GM12878 (cell line): ENCODE results near the gene FCAMR. TPM values are rescaled to one million over a fixed set of nuclear protein-coding genes. Genes with fewer than 3 reads are reported as not detected.

Source experiments
- ATAC-seq: fragments of 200-7000 bp; cut with Tn5 transposase; 3 replicates; pipeline ENCODE4 v1.9.1; 2020; ENCODE audit warnings: mild to moderate bottlenecking, moderate library complexity
- BruUV-seq: library from RNA; stranded (reverse); fragments of 400-500 nt; replicated peaks from 2 replicates; lab custom pipeline; 2021; lab: Mats Ljungman, UMichigan
- CTCF ChIA-PET: fragments of 300-600 bp; sonication (Branson Sonifier 250); formaldehyde crosslinking; extraction: SDS; loops from one replicate; lab custom pipeline; 2021; ENCODE audit warnings: inconsistent platforms; lab: Yijun Ruan, JAX
- POLR2A ChIA-PET: fragments of 350-600 bp; formaldehyde crosslinking; extraction: SDS; loops from one replicate; lab custom pipeline; 2021; ENCODE audit warnings: inconsistent platforms; lab: Charles Lee
- RAD21 ChIA-PET: fragments of 300-600 bp; sonication (Branson Sonifier 250); formaldehyde crosslinking; loops from one replicate; lab custom pipeline; 2023; ENCODE audit warnings: antibody characterized with exemption; ENCODE audit not compliant: unreplicated experiment; lab: Charles Lee
- SMC1A ChIA-PET: fragments of 300-600 bp; sonication (Branson Sonifier 250); formaldehyde crosslinking; loops from one replicate; lab custom pipeline; 2023; ENCODE audit not compliant: unreplicated experiment, uncharacterized antibody; lab: Charles Lee
- DNase-seq: peaks from one replicate; pipeline ENCODE4 v3.0.0-alpha.2; 2011; ENCODE audit warnings: low read depth, low spot score
- FAIRE-seq: peaks from 3 replicates; lab custom pipeline; 2011; peaks lifted over from hg19 to GRCh38; lab: Jason Lieb, UNC
- H2AFZ ChIP-seq: 2 replicates; pipeline ENCODE4 v1.6.0; 2011; ENCODE audit warnings: low read depth, low read length, control low read depth; ENCODE audit not compliant: control insufficient read depth
- H3K27ac ChIP-seq: 2 replicates; pipeline ENCODE4 v1.5.1; 2011; ENCODE audit warnings: control low read depth; ENCODE audit not compliant: control insufficient read depth, insufficient read depth
- H3K27me3 ChIP-seq, 2 experiments: replicated peaks in 1 of 2; 2 replicates each; pipeline versions ENCODE4 v1.6.0 to v1.6.1; 2011; ENCODE audit warnings: low read length in 1 of 2; ENCODE audit not compliant: control insufficient read depth in 2 of 2, insufficient read depth in 2 of 2
- H3K36me3 ChIP-seq, 2 experiments: 2 replicates each; pipeline ENCODE4 v1.5.1; 2011; ENCODE audit warnings: low read length in 1 of 2; ENCODE audit not compliant: control insufficient read depth in 2 of 2, insufficient read depth in 2 of 2
- H3K4me1 ChIP-seq: 2 replicates; pipeline ENCODE4 v1.6.1; 2011; ENCODE audit warnings: mild to moderate bottlenecking, low read length, moderate library complexity, mixed read lengths; ENCODE audit not compliant: control insufficient read depth, insufficient read depth
- H3K4me2 ChIP-seq: 2 replicates; pipeline ENCODE4 v1.6.0; 2011; ENCODE audit warnings: control low read depth; ENCODE audit not compliant: control insufficient read depth, insufficient read depth
- H3K4me3 ChIP-seq: fragments of 200-600 bp; sonication (generic); 2 replicates; pipeline ENCODE4 v1.5.1; 2016
- H3K79me2 ChIP-seq: 2 replicates; pipeline ENCODE4 v1.6.0; 2011; ENCODE audit warnings: low read length; ENCODE audit not compliant: control insufficient read depth, insufficient read depth
- H3K9ac ChIP-seq: 2 replicates; pipeline ENCODE4 v1.8.0; 2011; ENCODE audit warnings: low read length, control low read depth, mixed read lengths; ENCODE audit not compliant: control insufficient read depth, insufficient read depth
- H3K9me3 ChIP-seq: replicated peaks from 3 replicates; pipeline ENCODE4 v1.5.1; 2011; ENCODE audit warnings: mild to moderate bottlenecking, low read length; ENCODE audit not compliant: control insufficient read depth, insufficient read depth
- H4K20me1 ChIP-seq: 2 replicates; pipeline ENCODE4 v1.6.0; 2011; ENCODE audit not compliant: control insufficient read depth, insufficient read depth
- ASH2L ChIP-seq: fragments of 300-600, 200-600 bp; sonication (generic); IDR thresholded peaks from 2 replicates; pipeline ENCODE4 v1.6.1; 2017; ENCODE audit warnings: low read depth, mild to moderate bottlenecking, borderline replicate concordance
- ATF3 ChIP-seq: IDR thresholded peaks from 2 replicates; pipeline ENCODE4 v1.6.1; 2011; ENCODE audit warnings: low read depth, mild to moderate bottlenecking, low read length, moderate library complexity, borderline replicate concordance; ENCODE audit errors: extremely low read depth
- FOXK2 ChIP-seq: fragments of 450-650 bp; IDR thresholded peaks from 2 replicates; pipeline ENCODE4 v1.6.1; 2017; ENCODE audit warnings: mild to moderate bottlenecking, moderate library complexity
- IRF3 ChIP-seq: fragments of 450-650 bp; IDR thresholded peaks from 2 replicates; pipeline ENCODE4 v1.6.1; 2014; ENCODE audit warnings: mild to moderate bottlenecking
- RELB ChIP-seq: fragments of 450-650 bp; IDR thresholded peaks from 2 replicates; pipeline ENCODE4 v1.6.1; 2017; ENCODE audit warnings: low read depth, mild to moderate bottlenecking, moderate library complexity
- SKIL ChIP-seq: fragments of 450-650 bp; IDR thresholded peaks from 2 replicates; pipeline ENCODE4 v1.6.1; 2017; ENCODE audit warnings: mild to moderate bottlenecking, low read depth, inconsistent platforms; ENCODE audit not compliant: poor library complexity, severe bottlenecking
- SP1 ChIP-seq: IDR thresholded peaks from one replicate; pipeline ENCODE4 v1.6.1; 2011; ENCODE audit warnings: low read depth, low read length
- ZZZ3 ChIP-seq: IDR thresholded peaks from 2 replicates; pipeline ENCODE4 v1.6.1; 2011; ENCODE audit warnings: low read depth; ENCODE audit not compliant: control insufficient read depth, insufficient read length
- WGBS: methylation state at CpG from one replicate; pipeline ENCODE4 v1.1.6; 2016; ENCODE audit warnings: low lambda C conversion rate; ENCODE audit not compliant: insufficient replicate concordance, insufficient coverage; ENCODE audit errors: missing lambda C conversion rate; 5-methylcytosine and 5-hydroxymethylcytosine counted together
- in situ Hi-C: fragments of 300-500 bp; cut with MboI; formaldehyde crosslinking; loops from 9 replicates; pipeline ENCODE4 v1.14.3; 2018; ENCODE audit warnings: mixed read lengths
- intact Hi-C: fragments of 100-400 bp; cut with micrococcal nuclease; formaldehyde crosslinking; loops from one replicate; pipeline ENCODE4 v1.14.2; 2022; ENCODE audit not compliant: unreplicated experiment
- polyA plus RNA-seq, 11 experiments: library from polyadenylated mRNA; depleted of rRNA in 4 of 11; unstranded in 6 of 11; stranded (reverse) in 5 of 11; fragments of >200 nt; fragmentation: Nextera tagmentation in 4 of 11; fragmentation: Illumina TruSeq in 1 of 11; extraction: Ambion mirVana in 4 of 11; extraction: Trizol in 1 of 11; gene quantifications; 1 replicate in 1 of 11; 2 replicates in 10 of 11; pipeline versions ENCODE4 v1.2.1 to v1.2.3, GENCODE V29; 2011 to 2016; ENCODE audit warnings: inconsistent platforms in 2 of 11, missing spikeins in 2 of 11, low read depth in 1 of 11
- total RNA-seq, 4 experiments: library from RNA; depleted of rRNA in 3 of 4; stranded (reverse); fragments of >200 nt in 3 of 4; fragmentation: Illumina TruSeq in 1 of 4; extraction: Trizol in 1 of 4; gene quantifications; 2 replicates each; pipeline versions ENCODE4 v1.2.1 to v1.2.3, GENCODE V29; 2013 to 2021

Gene FCAMR
- total and polyA plus RNA-seq, 10 of the 15 experiments (the other 5 are each of a cell fraction or from before 2014, with no cell fraction given) = 0.04 to 0.15 (median 0.06) TPM; not detected in 3

- H3K36me3 ChIP-seq = no peaks in the 10 kb centered on the region
- DNase-seq = no peak
- no peaks in the 10 kb centered on the region for H3K79me2 ChIP-seq
- ChIA-PET RAD21 (no interaction called here), SMC1A (interaction anchor here (0.6 kb wide), 1 partner anchor 24 kb away, joined by 3 read pairs; no protein-coding TSS in a partner anchor), CTCF (interaction anchor here (1.1 to 2.0 kb wide), 2 partner anchors 14 to 27 kb away, joined by 4 to 5 read pairs; no protein-coding TSS in a partner anchor), POLR2A (no interaction called here)
- no peak overlapping the region for H3K4me2 ChIP-seq
- no peak overlapping the region for H2AFZ ChIP-seq
- H3K9me3 ChIP-seq = no peaks in the 10 kb centered on the region
- no peak for FAIRE-seq
- no peak overlapping the region for H3K27ac ChIP-seq
- no peak for TF ChIP-seq SKIL
- no peak for TF ChIP-seq RELB
- no peak for TF ChIP-seq ZZZ3
- no peak for TF ChIP-seq SP1
- no peak for TF ChIP-seq IRF3
- TF ChIP-seq ASH2L = no peak
- no peak for TF ChIP-seq FOXK2
- no peak for TF ChIP-seq ATF3
- H3K27me3 ChIP-seq = peaks cover 0 to 4% of the 10 kb centered on the region in 2 experiments; a peak in 3 of 4 replicates
- H3K4me3 ChIP-seq = no peak overlapping the region
- H3K9ac ChIP-seq = no peak overlapping the region
- intact Hi-C loops (no loop called here), in situ Hi-C loops (no loop called here)
- 29% methylated on average over 4 of the region's 4 CpGs for WGBS
- no peaks in the 10 kb centered on the region for H4K20me1 ChIP-seq
- BruUV-seq = no TSS peak
- ATAC-seq = no peak
- H3K4me1 ChIP-seq = no peaks in the 10 kb centered on the region
These were observed 48.4 kb upstream of the FCAMR start for GRCh38 chr1:207018707-207019106.
